Activated T-helper 17 cell treated with anti-CD3 and anti-CD28 coated beads, Interleukin-2, amount 50 U/mL, for 72 hours (primary cell): ENCODE measurements around the gene GDF9. TPM values are rescaled to one million over a fixed set of nuclear protein-coding genes. Genes with fewer than 3 reads are reported as not detected.
A peak's percentile ranks its signal among the peaks of the same experiment; 100 is the strongest.
"Not testable (repeated sequence)": the region's sequence is repeated elsewhere in the genome, so short reads cannot be mapped to it uniquely, and the experiment has no call there.

Experiments
- ATAC-seq: fragments of 150-1000 bp; cut with Tn5 transposase; replicated peaks from 2 replicates; pipeline ENCODE4 v1.10.0; 2021; ENCODE audit warnings: mild to moderate bottlenecking, moderate library complexity
- H3K27ac Mint-ChIP-seq: one replicate; pipeline ENCODE4 v1.8.0; 2022; ENCODE audit warnings: mixed read lengths
- H3K27me3 Mint-ChIP-seq: one replicate; pipeline ENCODE4 v1.8.0; 2022; ENCODE audit warnings: mixed read lengths
- H3K36me3 Mint-ChIP-seq: one replicate; pipeline ENCODE4 v1.8.0; 2022; ENCODE audit warnings: low read depth, mild to moderate bottlenecking, mixed read lengths
- H3K4me1 Mint-ChIP-seq: one replicate; pipeline ENCODE4 v1.8.0; 2022; ENCODE audit warnings: mixed read lengths
- H3K4me3 Mint-ChIP-seq: one replicate; pipeline ENCODE4 v1.8.0; 2022; ENCODE audit warnings: mild to moderate bottlenecking, mixed read lengths
- H3K9me3 Mint-ChIP-seq: one replicate; pipeline ENCODE4 v1.8.0; 2022; ENCODE audit warnings: mixed read lengths
- total RNA-seq, 2 donors: library from RNA; stranded (reverse); gene quantifications; one replicate each; pipeline ENCODE4 v1.2.3, GENCODE V29; 2022

The GDF9 gene
- total RNA-seq, 2 donors from 2014 or later: 0.26 to 0.69 TPM

DNA sequence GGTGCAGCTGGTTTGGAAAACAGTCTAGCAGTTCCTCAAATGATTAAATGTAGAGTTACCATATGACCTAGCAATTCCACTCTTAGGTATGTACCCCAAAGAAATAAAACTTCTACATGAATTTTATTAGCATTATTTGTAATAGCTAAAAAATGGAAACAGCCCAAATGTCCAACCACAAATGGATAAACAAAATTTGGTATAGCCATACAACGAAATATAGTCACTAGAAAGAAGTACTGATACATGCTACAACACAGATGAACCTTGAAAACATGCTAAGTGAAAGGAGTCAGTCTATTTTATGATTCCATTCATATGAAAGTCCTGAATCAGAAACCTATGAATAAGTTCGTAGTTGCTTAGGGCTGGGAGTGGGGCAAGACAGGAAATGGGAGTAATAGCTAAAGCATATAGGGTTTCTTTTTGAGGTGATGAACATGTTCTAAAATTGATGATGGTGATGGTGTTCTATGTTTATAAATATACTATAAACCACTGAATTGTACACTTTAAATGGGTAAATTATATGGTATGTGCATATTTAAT is 6.3 kb downstream of the GDF9 start:
- Mint-ChIP-seq H3K4me1 (no peaks in the 10 kb centered on the region), H3K9me3 (no peaks in the 10 kb centered on the region), H3K36me3 (no peaks in the 10 kb centered on the region), H3K4me3 (no peak overlapping the region), H3K27me3 (peaks cover 4% of the 10 kb centered on the region), H3K27ac (no peak overlapping the region)
- ATAC-seq: peak; percentile 63

DNA sequence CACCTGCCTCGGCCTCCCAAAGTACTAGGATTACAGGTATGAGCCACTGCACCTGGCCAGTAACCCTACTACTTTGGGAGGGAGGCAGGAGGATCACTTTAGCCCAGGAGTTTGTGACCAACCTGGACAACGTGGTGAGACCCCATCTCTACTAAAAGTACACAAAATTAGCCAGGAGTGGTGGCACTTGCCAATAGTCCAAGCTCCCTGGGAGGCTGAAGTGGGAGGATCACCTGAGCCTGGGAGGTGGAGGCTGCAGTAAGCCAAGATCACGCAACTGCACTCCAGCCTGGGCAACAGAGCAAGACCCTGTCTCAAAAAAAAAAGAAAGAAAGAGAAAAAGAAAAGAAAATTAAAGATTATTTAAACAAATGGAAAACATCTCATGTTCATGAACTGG is 10.3 kb downstream of the GDF9 start:
- H3K27ac Mint-ChIP-seq: no peak overlapping the region
- no peak overlapping the region for H3K4me3 Mint-ChIP-seq
- H3K9me3 Mint-ChIP-seq: no peaks in the 10 kb centered on the region
- no peak for ATAC-seq
- H3K27me3 Mint-ChIP-seq: peaks cover 4% of the 10 kb centered on the region
- no peaks in the 10 kb centered on the region for H3K36me3 Mint-ChIP-seq
- H3K4me1 Mint-ChIP-seq: no peaks in the 10 kb centered on the region

DNA sequence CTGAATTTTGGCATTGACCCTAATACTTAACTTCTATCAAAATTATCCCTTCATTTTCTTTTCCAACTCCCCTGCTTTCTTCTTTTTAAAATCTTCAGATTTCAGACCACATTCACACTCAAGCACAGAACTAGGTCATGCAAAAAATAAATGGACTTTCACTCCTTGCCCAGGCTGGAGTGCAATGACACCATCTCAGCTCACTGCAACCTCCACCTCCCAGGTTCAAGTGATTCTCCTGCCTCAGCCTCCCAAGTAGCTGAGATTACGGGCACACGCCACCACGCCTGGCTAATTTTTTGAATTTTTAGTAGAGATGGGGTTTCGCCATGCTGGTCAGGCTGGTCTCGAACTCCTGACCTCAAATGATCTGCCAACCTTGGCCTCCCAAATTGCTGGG is 11.3 kb downstream of the GDF9 start:
- H3K36me3 Mint-ChIP-seq, ATAC-seq, H3K9me3 Mint-ChIP-seq, H3K27me3 Mint-ChIP-seq, H3K27ac Mint-ChIP-seq, H3K4me1 Mint-ChIP-seq, H3K4me3 Mint-ChIP-seq: not testable (repeated sequence)

DNA sequence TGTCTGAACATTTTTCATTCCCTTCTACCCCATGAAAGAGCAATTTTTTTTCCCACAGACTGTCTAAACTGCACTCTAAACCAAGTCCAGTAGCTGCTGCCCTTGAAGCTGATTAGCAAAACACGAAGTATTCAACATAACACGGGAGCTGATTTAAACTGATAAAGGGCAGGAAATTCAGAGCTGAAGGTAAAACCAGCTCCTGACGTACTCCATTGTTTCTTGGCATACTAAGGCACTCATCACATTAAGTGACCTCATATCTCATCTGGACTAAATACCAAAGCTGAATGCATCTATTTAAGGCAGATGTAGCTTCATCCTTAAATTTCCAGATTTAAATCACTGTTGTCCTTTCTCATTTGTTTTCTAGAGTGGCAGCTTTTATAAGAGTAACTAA is 12.0 kb downstream of the GDF9 start:
- no peak for ATAC-seq
- Mint-ChIP-seq H3K9me3 (no peaks in the 10 kb centered on the region), H3K27me3 (peaks cover 4% of the 10 kb centered on the region), H3K4me3 (no peak overlapping the region), H3K27ac (no peak overlapping the region), H3K36me3 (no peaks in the 10 kb centered on the region), H3K4me1 (no peaks in the 10 kb centered on the region)

DNA sequence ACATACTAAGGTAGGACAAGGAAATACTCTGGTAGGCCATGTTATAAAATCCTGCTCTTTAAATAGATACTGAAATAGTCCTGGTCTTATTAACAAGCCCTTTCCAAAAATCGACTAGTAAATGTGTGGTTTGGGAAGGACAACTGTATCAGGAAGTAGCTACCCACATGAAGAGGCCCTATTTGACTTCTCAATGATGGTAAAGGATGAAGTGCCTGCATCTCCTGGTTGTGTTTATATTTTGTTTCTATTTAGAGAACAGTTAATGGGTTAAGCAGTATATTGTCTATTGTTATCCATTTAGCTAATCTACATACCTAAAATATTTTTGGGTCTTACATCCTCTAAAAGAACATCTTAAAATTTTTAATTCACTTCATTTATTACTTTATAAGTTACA is 12.5 kb downstream of the GDF9 start:
- ATAC-seq: no peak
- Mint-ChIP-seq H3K9me3 (no peaks in the 10 kb centered on the region), H3K36me3 (no peaks in the 10 kb centered on the region), H3K27me3 (peaks cover 4% of the 10 kb centered on the region), H3K27ac (no peak overlapping the region), H3K4me1 (no peaks in the 10 kb centered on the region), H3K4me3 (no peak overlapping the region)

DNA sequence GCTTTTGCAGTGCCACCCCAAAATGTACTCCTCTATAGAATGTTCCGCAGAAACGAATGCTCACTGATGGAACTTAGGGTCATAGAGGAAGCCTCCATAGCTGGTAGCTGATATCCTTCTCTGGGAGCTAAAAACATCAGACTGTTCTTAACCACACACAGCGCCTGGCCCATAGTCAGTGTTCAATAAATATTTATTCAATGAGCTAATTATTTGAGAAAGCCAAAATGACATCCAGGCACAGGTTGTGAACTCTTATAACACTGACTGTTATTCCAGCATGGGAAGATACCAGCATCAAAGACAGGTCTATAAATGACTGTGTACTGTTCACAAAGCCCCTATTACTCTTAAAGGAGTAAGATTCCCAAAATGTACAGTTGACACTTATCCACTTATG is 12.9 kb downstream of the GDF9 start:
- no peaks in the 10 kb centered on the region for H3K36me3 Mint-ChIP-seq
- peaks cover 4% of the 10 kb centered on the region for H3K27me3 Mint-ChIP-seq
- H3K9me3 Mint-ChIP-seq: no peaks in the 10 kb centered on the region
- H3K4me1 Mint-ChIP-seq: no peaks in the 10 kb centered on the region
- H3K4me3 Mint-ChIP-seq: no peak overlapping the region
- ATAC-seq: no peak
- no peak overlapping the region for H3K27ac Mint-ChIP-seq

DNA sequence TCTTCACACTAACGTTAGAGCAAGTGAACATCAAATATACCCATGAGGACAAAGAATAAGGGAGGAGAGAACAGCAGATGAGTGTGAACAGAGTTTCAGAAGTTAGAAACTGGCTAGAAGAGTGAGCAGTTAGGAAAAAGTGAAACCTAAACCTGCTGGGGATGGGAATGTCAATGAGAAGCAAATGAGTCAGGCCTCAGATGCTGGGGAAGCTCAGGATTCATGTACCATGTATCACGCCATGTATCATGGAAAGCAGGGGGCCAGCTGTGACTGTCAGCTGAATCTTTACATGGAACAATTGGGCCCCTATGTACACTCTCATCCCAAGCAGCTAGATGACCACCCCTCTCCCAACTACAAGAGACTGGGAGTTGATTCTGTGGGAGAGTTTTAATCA is 16.2 kb downstream of the GDF9 start:
- Mint-ChIP-seq H3K4me3 (no peak overlapping the region), H3K36me3 (no peaks in the 10 kb centered on the region), H3K27ac (no peak overlapping the region), H3K27me3 (no peaks in the 10 kb centered on the region), H3K4me1 (no peaks in the 10 kb centered on the region), H3K9me3 (no peaks in the 10 kb centered on the region)
- ATAC-seq: no peak

DNA sequence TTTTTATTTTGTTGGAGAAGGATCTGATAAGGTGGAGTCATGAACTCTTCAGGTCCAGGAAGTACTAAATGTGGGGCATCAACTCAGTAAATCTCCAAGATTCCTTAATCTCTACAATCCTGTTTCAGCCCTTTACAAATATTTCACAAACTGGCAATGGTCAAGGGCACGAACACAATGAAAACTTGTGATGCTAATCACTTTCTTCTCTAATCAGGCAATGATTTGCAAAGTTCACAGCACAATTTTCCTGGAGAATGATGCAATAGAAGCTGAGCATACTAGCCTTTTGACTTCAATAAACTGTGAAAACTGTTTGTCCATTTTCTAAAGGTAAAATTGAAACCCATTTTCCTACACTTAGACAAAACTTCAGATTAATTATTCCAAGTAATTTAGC is 16.9 kb downstream of the GDF9 start:
- Mint-ChIP-seq H3K4me3 (no peak overlapping the region), H3K4me1 (no peaks in the 10 kb centered on the region), H3K9me3 (no peaks in the 10 kb centered on the region), H3K36me3 (no peaks in the 10 kb centered on the region), H3K27me3 (no peaks in the 10 kb centered on the region), H3K27ac (no peak overlapping the region)
- ATAC-seq: no peak

DNA sequence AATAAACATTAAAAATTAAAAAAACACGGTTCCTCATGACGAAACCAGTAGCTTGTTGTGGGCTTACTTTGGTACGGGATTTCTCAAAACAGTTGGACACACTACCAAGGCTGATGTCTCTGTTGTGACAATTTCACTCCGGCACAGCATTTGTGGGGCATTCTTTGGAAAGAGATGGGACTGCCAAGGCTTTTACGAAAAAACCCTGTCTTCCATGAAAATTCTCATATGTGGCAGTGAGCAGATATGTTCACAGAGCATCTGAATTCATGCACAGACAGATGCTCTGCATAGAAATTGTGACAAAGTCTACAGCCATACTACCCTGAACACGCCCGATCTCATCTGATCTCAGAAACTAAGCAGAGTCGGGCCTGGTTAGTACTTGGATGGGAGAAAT is 18.0 kb downstream of the GDF9 start:
- no peaks in the 10 kb centered on the region for H3K36me3 Mint-ChIP-seq
- H3K4me1 Mint-ChIP-seq: no peaks in the 10 kb centered on the region
- no peak for ATAC-seq
- no peaks in the 10 kb centered on the region for H3K9me3 Mint-ChIP-seq
- no peak overlapping the region for H3K4me3 Mint-ChIP-seq
- H3K27me3 Mint-ChIP-seq: no peaks in the 10 kb centered on the region
- H3K27ac Mint-ChIP-seq: no peak overlapping the region

DNA sequence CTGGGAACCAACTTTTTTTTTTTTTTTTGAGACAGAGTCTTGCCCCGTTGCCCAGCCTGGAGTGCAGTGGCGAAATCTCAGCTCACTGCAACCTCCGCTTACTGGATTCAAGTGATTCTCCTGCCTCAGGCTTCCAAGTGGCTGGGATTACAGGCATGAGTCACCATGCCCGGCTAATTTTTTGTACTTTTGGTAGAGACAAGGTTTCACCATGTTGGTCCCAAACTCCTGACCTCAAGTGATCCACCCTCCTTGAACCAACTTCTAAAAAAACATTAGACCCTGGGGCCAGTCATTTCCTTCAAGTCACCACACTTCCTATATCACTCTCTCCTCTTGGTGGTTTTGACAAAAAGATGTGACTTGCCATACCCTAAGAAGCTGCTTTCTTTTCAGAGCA is 25.0 kb downstream of the GDF9 start:
- no peak overlapping the region for H3K4me3 Mint-ChIP-seq
- peak; percentile 42 for ATAC-seq
- H3K36me3 Mint-ChIP-seq: no peaks in the 10 kb centered on the region
- no peaks in the 10 kb centered on the region for H3K4me1 Mint-ChIP-seq
- no peaks in the 10 kb centered on the region for H3K27me3 Mint-ChIP-seq
- H3K9me3 Mint-ChIP-seq: no peaks in the 10 kb centered on the region
- no peak overlapping the region for H3K27ac Mint-ChIP-seq

DNA sequence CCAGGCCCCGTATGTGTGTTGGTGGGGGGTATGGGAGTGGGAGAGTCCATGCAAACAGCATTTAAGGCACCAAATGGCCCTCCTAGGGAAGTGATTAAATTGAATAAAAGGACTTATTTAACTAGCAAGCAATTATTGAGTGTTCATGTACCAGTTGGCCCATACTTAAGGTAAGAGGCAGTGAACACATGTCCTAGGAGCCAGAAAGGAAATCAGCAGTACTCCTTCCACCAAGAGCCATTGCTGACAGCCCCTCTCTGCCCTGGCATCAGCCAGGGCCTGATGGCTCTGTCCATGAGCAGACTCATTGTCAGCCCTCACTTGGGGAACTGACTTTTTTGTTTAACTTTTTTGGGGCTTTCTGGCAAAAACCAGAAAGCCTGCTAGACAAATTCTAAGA is 25.4 kb downstream of the GDF9 start:
- no peak for ATAC-seq
- Mint-ChIP-seq H3K27ac (no peak overlapping the region), H3K4me3 (no peak overlapping the region), H3K36me3 (no peaks in the 10 kb centered on the region), H3K4me1 (no peaks in the 10 kb centered on the region), H3K9me3 (no peaks in the 10 kb centered on the region), H3K27me3 (no peaks in the 10 kb centered on the region)

DNA sequence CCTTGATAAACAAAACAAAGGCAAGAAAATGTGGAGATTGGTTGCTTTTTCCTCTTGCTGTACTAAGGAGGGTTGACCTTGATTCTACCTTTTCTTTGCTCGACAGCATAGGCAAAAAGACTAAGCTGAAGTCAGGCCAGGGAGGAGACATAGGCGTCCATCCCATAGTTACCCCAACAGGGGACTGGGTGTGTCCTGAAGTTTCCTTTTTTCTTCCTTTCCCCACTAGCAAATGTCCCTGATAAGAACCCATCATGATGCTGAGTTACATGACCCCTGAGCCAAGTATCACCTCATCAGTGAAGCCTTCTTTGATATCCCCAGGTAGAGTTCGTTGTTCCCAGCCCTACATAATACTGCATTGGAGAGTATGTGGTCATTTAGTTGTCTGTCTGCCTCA is 26.0 kb downstream of the GDF9 start:
- no peak overlapping the region for H3K27ac Mint-ChIP-seq
- H3K4me1 Mint-ChIP-seq: no peaks in the 10 kb centered on the region
- ATAC-seq: no peak
- no peaks in the 10 kb centered on the region for H3K27me3 Mint-ChIP-seq
- H3K36me3 Mint-ChIP-seq: no peaks in the 10 kb centered on the region
- H3K4me3 Mint-ChIP-seq: no peak overlapping the region
- H3K9me3 Mint-ChIP-seq: no peaks in the 10 kb centered on the region

DNA sequence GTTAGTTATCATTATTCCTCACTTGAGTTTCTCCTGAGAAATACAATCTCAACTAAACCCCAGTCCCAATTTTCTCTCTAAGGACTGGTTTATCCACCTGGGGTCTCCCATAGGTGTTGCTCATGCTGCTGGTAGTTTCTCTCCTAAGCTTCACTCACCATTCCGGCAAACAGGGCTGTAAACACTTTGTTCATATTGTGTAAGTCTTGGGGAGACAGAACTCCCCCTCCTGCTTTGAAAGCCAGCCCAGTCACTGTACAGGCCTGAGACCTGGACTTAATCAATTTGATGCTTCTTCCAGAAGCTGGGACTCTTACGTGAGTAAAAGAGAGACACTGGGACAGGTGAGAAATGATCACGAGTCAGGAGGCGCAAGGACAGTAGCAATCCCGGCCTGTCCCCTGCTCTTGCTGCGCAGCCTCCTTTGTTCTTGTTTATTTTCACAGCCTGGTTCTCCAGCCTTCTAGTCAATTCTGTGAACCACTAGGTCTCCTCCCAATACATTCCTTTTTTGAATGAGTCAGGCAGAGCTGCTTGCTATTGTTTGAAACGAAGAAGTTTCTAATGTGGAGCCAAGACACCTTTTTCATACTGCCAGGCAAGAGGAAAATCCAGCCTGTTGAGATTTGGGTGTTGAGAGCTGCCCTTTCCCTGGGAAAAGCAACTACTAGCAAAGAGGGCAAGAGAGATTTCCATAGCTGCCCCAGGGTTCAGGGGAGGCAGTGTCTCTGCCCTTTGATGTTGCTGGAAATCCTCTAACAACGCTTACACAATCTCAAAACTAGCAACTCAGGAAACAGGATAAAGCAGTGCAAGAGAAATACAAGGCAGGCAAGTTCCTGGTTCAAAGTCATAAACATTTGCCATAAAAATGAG is 26.6 kb downstream of the GDF9 start:
- Mint-ChIP-seq H3K27me3 (no peaks in the 10 kb centered on the region), H3K4me3 (no peak overlapping the region), H3K9me3 (no peaks in the 10 kb centered on the region), H3K36me3 (no peaks in the 10 kb centered on the region), H3K27ac (no peak overlapping the region), H3K4me1 (no peaks in the 10 kb centered on the region)
- no peak for ATAC-seq

DNA sequence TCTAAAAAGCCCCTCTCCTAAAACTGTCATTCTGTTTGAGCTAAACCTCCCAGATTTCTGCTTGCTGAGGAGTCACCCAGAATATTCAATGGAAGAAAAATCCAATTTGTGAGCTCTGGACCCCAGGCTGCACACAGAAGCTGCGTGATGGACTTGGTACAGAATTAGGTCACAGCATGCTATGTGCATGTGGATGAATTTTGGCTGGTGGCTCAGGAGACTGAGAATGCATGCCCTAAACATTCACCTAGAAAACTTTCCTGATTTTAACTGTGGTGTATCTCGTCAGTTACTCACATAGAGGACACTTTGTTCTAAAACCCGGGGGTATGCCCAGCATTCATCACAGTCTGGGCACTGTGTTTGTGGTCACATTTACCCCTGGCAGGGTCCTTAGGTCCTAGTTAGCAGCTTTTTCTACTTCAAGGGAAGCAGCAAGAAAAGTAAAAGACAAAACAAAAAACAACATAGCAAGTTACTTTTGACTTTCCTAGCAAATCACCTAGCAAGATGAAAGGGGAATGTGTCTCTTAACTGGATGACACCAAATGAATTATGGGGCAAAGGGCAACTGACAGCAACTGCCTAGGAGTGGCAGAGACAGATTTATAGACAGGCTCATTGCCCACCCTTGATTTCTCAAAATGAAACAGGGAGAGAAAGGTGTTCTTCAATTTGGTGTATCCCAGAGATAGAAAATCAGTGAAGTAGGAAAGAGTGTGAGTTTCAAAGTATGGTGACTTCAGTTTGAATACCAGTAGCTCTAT is 27.6 kb downstream of the GDF9 start:
- H3K27me3 Mint-ChIP-seq: no peaks in the 10 kb centered on the region
- H3K27ac Mint-ChIP-seq: no peak overlapping the region
- H3K9me3 Mint-ChIP-seq: no peaks in the 10 kb centered on the region
- no peak overlapping the region for H3K4me3 Mint-ChIP-seq
- ATAC-seq: no peak
- H3K36me3 Mint-ChIP-seq: no peaks in the 10 kb centered on the region
- no peaks in the 10 kb centered on the region for H3K4me1 Mint-ChIP-seq

DNA sequence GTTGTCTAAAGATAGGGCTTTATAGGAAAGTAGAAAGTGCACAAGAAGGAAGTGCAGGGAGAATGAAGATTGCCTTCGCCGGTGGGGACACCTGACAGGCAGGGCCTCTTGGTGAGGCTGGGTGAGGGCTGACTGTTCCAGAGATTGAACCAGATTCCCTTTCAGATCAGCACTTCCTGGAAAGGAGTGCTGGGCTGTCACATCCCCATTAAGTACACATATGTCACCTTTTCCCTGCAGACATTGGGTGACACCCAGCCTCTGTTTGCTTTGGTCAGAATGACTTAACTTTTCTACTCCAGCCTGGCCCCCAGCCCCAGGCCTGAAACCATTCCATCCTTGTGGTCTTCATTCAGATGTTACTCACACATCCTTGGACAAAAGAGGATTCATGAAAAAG is 28.4 kb downstream of the GDF9 start:
- Mint-ChIP-seq H3K36me3 (no peaks in the 10 kb centered on the region), H3K4me1 (no peaks in the 10 kb centered on the region), H3K9me3 (no peaks in the 10 kb centered on the region), H3K27ac (no peak overlapping the region), H3K27me3 (no peaks in the 10 kb centered on the region), H3K4me3 (no peak overlapping the region)
- no peak for ATAC-seq
